Medulla oblongata (tissue), 1 donor: ENCODE measurements around the gene ALG14.
"Not testable (repeated sequence)": the region's sequence is repeated elsewhere in the genome, so short reads cannot be mapped to it uniquely, and the experiment has no call there.

Source experiments
- DNase-seq: peaks from one replicate; pipeline ENCODE4 v3.0.0-alpha.2; 2015; ENCODE audit errors: extremely low spot score

Gene ALG14

GRCh38 chr1:95086949-95087533, 14.3 kb upstream of the ALG14 start:
- DNase-seq = no peak

GRCh38 chr1:95085376-95085775, 12.6 kb upstream of the ALG14 start:
- DNase-seq = no peak

- DNase-seq = peak; percentile 71
Measured at GRCh38 chr1:95084317-95085176, 11.8 kb upstream of the ALG14 start.

GRCh38 chr1:95080879-95081278, 8.1 kb upstream of the ALG14 start:
- DNase-seq = no peak

GRCh38 chr1:95080446-95080845, 7.7 kb upstream of the ALG14 start:
- peak; percentile 54 for DNase-seq

GRCh38 chr1:95076034-95076433, 3.3 kb upstream of the ALG14 start:
- no peak for DNase-seq

GRCh38 chr1:95073446-95073845, 695 bp upstream of the ALG14 start:
- peak; percentile 16 for DNase-seq

GRCh38 chr1:95072117-95072516, 634 bp downstream of the ALG14 start:
- DNase-seq = peak; percentile 17

GRCh38 chr1:95071539-95071938, 1.2 kb downstream of the ALG14 start:
- no peak for DNase-seq

- DNase-seq = no peak
Measured at GRCh38 chr1:95069710-95070093, 3.0 kb downstream of the ALG14 start.

GRCh38 chr1:95068956-95069709, 3.6 kb downstream of the ALG14 start:
- DNase-seq = no peak

- DNase-seq = no peak
Measured at GRCh38 chr1:95067568-95067967, 5.2 kb downstream of the ALG14 start.

- DNase-seq = no peak
Measured at GRCh38 chr1:95067062-95067461, 5.7 kb downstream of the ALG14 start.

- DNase-seq = no peak
Measured at GRCh38 chr1:95061445-95062006, 11.2 kb downstream of the ALG14 start.

- no peak for DNase-seq
Measured at GRCh38 chr1:95058974-95059373, 13.8 kb downstream of the ALG14 start.

GRCh38 chr1:95057351-95057750, 15.4 kb downstream of the ALG14 start:
- DNase-seq = no peak

GRCh38 chr1:95049935-95050334, 22.8 kb downstream of the ALG14 start:
- DNase-seq = no peak

- DNase-seq = peak; percentile 33
Measured at GRCh38 chr1:95048317-95048716, 24.4 kb downstream of the ALG14 start.

GRCh38 chr1:95047624-95048023, 25.1 kb downstream of the ALG14 start:
- DNase-seq = not testable (repeated sequence)

GRCh38 chr1:95046359-95046758, 26.4 kb downstream of the ALG14 start:
- DNase-seq = no peak

- DNase-seq = peak; percentile 96
Measured at GRCh38 chr1:95043141-95043980, 29.4 kb downstream of the ALG14 start.
